Measurements from ENCODE around the gene LAMB3. TPM values are rescaled to one million over a fixed set of nuclear protein-coding genes. Genes with fewer than 3 reads are reported as not detected.

The LAMB3 gene
- polyA plus RNA-seq, 1 of the 3 experiments (the other 2 are of a cell fraction), result 18.0 TPM

DNA sequence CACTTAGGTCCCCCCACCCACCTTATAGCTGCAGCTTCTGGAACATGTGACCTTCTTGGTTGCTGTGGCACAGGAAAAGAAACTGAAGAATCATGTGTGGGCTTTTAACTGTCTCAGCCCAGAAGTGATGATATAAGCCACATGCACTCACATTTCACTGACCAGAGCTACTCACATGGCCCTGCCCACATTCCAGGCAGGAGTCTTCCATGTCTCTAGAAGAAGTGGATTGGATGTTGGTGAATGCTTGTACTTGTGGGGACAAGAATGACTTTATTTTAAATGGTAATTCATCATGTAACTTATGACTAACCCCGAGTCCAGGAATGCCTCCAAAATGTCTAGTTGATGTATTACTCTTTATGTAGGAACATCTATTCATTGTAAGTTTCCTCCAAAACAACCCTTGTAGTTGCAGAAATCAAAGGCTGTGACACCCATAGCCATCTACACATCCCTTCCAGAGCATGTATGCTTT lies 84.5 kb downstream of the LAMB3 start:
- Histone ChIP-seq H3F3A (replicated peaks; ENCODE audit: insufficient read depth) (peaks cover 14% of the 10 kb centered on the region), H3K27me3 (ENCODE audit: insufficient read depth) (no peaks in the 10 kb centered on the region), H3K9me2 (no peaks in the 10 kb centered on the region), H3K27ac (ENCODE audit: low read depth in 2 of 2, low read length in 1 of 2) (peak overlapping the region; percentile 72; a peak in 3 of 4 replicates), H3K4me2 (peak overlapping the region; percentile 30; the same call in 1 of the 2 replicates), H3K4me3 (ENCODE audit: low read depth in 2 of 2, low read length in 1 of 2) (no peak overlapping the region), H3K9me3 (no peaks in the 10 kb centered on the region), H3K79me2 (ENCODE audit: insufficient read depth) (no peaks in the 10 kb centered on the region), H3K4me1 (ENCODE audit: control insufficient read depth in 1 of 2, insufficient read depth in 2 of 2, low read depth in 1 of 2, low read length in 1 of 2) (peaks cover 0 to 10% of the 10 kb centered on the region in 2 experiments; a peak in 2 of 4 replicates), H2AFZ (ENCODE audit: low read depth) (no peak overlapping the region), H3K9ac (no peak overlapping the region), H3K36me3 (replicated peaks in 1 of 2; ENCODE audit: control insufficient read depth in 1 of 2, insufficient read depth in 2 of 2, low read length in 1 of 2) (no peaks in the 10 kb centered on the region), H4K20me1 (ENCODE audit: insufficient read depth) (no peaks in the 10 kb centered on the region)
- no peak for DNase-seq
- WGBS (ENCODE audit: low lambda C conversion rate), result 0% methylated on average over 1 of the region's 1 CpG
- ChIA-PET CTCF (interaction anchor here (1.1 to 9.1 kb wide), 17 partner anchors 8 to 364 kb away, joined by 3 to 139 read pairs (median 10); partner anchors contain the start of gene CAMK1G), POLR2A (no interaction called here)
- TF ChIP-seq TAF1 (IDR thresholded peaks at IDR 0.05; ENCODE audit: borderline replicate concordance, low read depth, low read length) (peak; percentile 37; the same call in 1 of the 2 replicates), GABPA (IDR thresholded peaks at IDR 0.05; ENCODE audit: low read depth) (no peak; the same call in 1 of the 2 replicates), SIN3A (IDR thresholded peaks at IDR 0.05; ENCODE audit: borderline replicate concordance, low read depth, low read length) (no peak), YY1 (IDR thresholded peaks at IDR 0.05; ENCODE audit: low read depth) (peak; percentile 55; the same call in 1 of the 2 replicates), FOXJ3 (CRISPR knock-in tag; IDR thresholded peaks at IDR 0.05) (no peak), FOXM1 (IDR thresholded peaks at IDR 0.05; ENCODE audit: low read depth) (peak; percentile 55; the same call in 1 of the 2 replicates), MXI1 (IDR thresholded peaks at IDR 0.05; ENCODE audit: low read depth, low read length) (no peak), JUND (IDR thresholded peaks at IDR 0.05) (peak; percentile 92), MEF2A (IDR thresholded peaks at IDR 0.05; ENCODE audit: borderline replicate concordance, low read depth) (peak; percentile 42; the same call in 1 of the 2 replicates), RCOR1 (IDR thresholded peaks at IDR 0.05; ENCODE audit: low read length) (no peak), NRF1 (IDR thresholded peaks at IDR 0.05; ENCODE audit: low read depth, low read length) (no peak), RXRA (IDR thresholded peaks at IDR 0.05; ENCODE audit: borderline replicate concordance, low read depth) (no peak; the same call in 1 of the 2 replicates), POLR2AphosphoS5 (IDR thresholded peaks at IDR 0.05; ENCODE audit: low read depth, low read length) (0 out of 2 replicates have a peak, but pooled peaks have one; percentile 62), SMC3 (IDR thresholded peaks at IDR 0.05; ENCODE audit: low read depth, low read length) (no peak), CHD2 (IDR thresholded peaks at IDR 0.05; ENCODE audit: low read length, partially characterized antibody) (no peak), FOSL2 (IDR thresholded peaks at IDR 0.05; ENCODE audit: borderline replicate concordance, low read depth) (peak; percentile 86), TCF12 (IDR thresholded peaks at IDR 0.05) (peak; percentile 94), NFIC (IDR thresholded peaks at IDR 0.05; ENCODE audit: borderline replicate concordance) (peak; percentile 78)
- TF ChIP-seq, protein P1, sequence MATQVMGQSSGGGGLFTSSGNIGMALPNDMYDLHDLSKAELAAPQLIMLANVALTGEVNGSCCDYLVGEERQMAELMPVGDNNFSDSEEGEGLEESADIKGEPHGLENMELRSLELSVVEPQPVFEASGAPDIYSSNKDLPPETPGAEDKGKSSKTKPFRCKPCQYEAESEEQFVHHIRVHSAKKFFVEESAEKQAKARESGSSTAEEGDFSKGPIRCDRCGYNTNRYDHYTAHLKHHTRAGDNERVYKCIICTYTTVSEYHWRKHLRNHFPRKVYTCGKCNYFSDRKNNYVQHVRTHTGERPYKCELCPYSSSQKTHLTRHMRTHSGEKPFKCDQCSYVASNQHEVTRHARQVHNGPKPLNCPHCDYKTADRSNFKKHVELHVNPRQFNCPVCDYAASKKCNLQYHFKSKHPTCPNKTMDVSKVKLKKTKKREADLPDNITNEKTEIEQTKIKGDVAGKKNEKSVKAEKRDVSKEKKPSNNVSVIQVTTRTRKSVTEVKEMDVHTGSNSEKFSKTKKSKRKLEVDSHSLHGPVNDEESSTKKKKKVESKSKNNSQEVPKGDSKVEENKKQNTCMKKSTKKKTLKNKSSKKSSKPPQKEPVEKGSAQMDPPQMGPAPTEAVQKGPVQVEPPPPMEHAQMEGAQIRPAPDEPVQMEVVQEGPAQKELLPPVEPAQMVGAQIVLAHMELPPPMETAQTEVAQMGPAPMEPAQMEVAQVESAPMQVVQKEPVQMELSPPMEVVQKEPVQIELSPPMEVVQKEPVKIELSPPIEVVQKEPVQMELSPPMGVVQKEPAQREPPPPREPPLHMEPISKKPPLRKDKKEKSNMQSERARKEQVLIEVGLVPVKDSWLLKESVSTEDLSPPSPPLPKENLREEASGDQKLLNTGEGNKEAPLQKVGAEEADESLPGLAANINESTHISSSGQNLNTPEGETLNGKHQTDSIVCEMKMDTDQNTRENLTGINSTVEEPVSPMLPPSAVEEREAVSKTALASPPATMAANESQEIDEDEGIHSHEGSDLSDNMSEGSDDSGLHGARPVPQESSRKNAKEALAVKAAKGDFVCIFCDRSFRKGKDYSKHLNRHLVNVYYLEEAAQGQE (IDR thresholded peaks at IDR 0.05; ENCODE audit: low read depth, low read length), result 0 out of 2 replicates have a peak, but pooled peaks have one; percentile 32
- TF ChIP-seq, protein P2, sequence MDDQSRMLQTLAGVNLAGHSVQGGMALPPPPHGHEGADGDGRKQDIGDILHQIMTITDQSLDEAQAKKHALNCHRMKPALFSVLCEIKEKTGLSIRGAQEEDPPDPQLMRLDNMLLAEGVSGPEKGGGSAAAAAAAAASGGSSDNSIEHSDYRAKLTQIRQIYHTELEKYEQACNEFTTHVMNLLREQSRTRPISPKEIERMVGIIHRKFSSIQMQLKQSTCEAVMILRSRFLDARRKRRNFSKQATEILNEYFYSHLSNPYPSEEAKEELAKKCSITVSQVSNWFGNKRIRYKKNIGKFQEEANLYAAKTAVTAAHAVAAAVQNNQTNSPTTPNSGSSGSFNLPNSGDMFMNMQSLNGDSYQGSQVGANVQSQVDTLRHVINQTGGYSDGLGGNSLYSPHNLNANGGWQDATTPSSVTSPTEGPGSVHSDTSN (IDR thresholded peaks at IDR 0.05), result peak; percentile 99
- TF ChIP-seq, protein P3, sequence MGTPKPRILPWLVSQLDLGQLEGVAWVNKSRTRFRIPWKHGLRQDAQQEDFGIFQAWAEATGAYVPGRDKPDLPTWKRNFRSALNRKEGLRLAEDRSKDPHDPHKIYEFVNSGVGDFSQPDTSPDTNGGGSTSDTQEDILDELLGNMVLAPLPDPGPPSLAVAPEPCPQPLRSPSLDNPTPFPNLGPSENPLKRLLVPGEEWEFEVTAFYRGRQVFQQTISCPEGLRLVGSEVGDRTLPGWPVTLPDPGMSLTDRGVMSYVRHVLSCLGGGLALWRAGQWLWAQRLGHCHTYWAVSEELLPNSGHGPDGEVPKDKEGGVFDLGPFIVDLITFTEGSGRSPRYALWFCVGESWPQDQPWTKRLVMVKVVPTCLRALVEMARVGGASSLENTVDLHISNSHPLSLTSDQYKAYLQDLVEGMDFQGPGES (IDR thresholded peaks at IDR 0.05; ENCODE audit: low read depth, low read length), result no peak
- TF ChIP-seq, protein P4, sequence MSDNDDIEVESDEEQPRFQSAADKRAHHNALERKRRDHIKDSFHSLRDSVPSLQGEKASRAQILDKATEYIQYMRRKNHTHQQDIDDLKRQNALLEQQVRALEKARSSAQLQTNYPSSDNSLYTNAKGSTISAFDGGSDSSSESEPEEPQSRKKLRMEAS (IDR thresholded peaks at IDR 0.05; ENCODE audit: low read depth), result peak; percentile 85
- TF ChIP-seq, protein P5, sequence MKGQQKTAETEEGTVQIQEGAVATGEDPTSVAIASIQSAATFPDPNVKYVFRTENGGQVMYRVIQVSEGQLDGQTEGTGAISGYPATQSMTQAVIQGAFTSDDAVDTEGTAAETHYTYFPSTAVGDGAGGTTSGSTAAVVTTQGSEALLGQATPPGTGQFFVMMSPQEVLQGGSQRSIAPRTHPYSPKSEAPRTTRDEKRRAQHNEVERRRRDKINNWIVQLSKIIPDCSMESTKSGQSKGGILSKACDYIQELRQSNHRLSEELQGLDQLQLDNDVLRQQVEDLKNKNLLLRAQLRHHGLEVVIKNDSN (IDR thresholded peaks at IDR 0.05; ENCODE audit: borderline replicate concordance, low read depth), result peak; percentile 72; the same call in 1 of the 2 replicates
- TF ChIP-seq, protein P6, sequence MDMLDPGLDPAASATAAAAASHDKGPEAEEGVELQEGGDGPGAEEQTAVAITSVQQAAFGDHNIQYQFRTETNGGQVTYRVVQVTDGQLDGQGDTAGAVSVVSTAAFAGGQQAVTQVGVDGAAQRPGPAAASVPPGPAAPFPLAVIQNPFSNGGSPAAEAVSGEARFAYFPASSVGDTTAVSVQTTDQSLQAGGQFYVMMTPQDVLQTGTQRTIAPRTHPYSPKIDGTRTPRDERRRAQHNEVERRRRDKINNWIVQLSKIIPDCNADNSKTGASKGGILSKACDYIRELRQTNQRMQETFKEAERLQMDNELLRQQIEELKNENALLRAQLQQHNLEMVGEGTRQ (IDR thresholded peaks at IDR 0.05; ENCODE audit: borderline replicate concordance, low read depth, low read length), result no peak
- TF ChIP-seq, protein P7, sequence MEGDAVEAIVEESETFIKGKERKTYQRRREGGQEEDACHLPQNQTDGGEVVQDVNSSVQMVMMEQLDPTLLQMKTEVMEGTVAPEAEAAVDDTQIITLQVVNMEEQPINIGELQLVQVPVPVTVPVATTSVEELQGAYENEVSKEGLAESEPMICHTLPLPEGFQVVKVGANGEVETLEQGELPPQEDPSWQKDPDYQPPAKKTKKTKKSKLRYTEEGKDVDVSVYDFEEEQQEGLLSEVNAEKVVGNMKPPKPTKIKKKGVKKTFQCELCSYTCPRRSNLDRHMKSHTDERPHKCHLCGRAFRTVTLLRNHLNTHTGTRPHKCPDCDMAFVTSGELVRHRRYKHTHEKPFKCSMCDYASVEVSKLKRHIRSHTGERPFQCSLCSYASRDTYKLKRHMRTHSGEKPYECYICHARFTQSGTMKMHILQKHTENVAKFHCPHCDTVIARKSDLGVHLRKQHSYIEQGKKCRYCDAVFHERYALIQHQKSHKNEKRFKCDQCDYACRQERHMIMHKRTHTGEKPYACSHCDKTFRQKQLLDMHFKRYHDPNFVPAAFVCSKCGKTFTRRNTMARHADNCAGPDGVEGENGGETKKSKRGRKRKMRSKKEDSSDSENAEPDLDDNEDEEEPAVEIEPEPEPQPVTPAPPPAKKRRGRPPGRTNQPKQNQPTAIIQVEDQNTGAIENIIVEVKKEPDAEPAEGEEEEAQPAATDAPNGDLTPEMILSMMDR (IDR thresholded peaks at IDR 0.05), result no peak
